GM15510 (cell line): ENCODE measurements around the gene LNP1.
A peak's percentile ranks its signal among the peaks of the same experiment; 100 is the strongest.

Experiments used
- POLR2A ChIP-seq: IDR thresholded peaks from 3 replicates; pipeline ENCODE4 v1.6.1; 2011; ENCODE audit warnings: borderline replicate concordance; ENCODE audit not compliant: insufficient read length; ENCODE audit errors: extremely low read depth

The LNP1 gene

DNA sequence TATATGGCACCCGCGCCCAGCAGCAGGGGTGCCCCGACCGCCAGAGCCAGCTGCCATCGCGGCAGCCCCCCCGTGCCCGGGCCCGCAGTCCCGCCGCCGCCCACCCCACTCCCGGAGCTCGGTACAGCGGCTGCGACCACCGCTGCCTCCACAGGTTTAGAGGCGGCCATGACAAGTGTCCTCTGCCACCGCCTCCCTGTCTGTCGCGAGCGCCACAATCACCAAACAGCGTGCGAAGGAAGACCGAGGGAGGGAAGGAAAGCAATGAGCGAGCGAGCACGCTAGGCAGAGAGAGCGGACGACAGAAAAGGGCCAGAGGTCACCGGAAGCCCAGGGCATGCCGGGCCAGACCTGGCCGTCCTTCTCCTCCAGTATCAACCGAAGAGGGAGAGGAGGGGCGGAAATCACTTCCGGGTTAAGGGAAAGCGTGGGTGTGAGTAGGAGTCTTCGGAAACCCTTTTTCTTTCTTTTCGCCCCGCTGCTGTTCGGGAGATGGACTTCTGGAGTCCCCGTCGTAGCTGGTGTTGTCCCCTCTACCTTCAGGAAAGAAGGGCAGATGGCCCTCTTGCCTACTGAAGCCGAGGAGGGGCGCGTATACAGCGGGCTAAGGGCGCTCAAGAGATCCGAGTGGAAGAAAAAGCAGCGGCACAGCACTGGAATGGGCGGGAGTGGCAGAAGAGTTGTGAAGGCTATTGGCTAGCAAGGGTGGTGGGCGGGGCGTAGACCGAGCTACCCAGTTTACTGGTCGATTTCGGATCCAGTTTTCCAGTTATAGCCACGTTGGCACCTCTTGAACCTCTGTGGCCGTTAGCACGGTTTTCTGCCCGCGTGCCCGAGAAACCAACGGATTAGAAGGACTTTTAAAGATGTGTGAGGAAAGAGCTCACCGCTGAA lies at the start of gene LNP1, which contains the start of gene TOMM70:
TSS of gene LNP1 (plus strand) at position 760 of the 894 bp plus-strand sequence. CDS start 28,191 bp downstream, outside the sequence.
TSS of gene TOMM70 (minus strand) at position 310 of the 894 bp plus-strand sequence. CDS start at position 170, 140 bp downstream.
- peak; percentile 85 for TF ChIP-seq POLR2A

- TF ChIP-seq POLR2A, result no peak
These were observed 48.8 kb upstream of the LNP1 start for GRCh38 chr3:100352296-100353231.

GRCh38 chr3:100354850-100355249 lies 46.5 kb upstream of the LNP1 start:
- TF ChIP-seq POLR2A, result no peak

DNA sequence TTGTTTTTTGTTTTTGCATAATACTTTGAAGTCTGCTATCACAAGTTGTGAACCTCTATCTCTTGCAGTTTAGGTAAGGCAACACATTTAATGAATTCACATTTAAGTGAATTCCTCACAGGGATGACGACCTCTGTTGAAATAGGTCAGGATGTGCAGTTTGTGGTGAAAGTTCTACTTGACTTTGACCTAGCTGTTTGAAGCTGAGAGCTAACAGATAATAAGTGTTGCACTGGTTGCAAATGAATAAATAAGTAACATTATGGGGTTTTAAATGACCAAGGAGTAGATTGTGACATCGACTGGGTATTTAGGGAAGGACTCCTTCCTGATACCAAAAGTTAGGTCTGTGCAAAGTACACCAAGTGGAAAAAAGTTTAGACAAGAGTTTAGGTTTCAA lies 42.9 kb upstream of the LNP1 start:
- no peak for TF ChIP-seq POLR2A

DNA sequence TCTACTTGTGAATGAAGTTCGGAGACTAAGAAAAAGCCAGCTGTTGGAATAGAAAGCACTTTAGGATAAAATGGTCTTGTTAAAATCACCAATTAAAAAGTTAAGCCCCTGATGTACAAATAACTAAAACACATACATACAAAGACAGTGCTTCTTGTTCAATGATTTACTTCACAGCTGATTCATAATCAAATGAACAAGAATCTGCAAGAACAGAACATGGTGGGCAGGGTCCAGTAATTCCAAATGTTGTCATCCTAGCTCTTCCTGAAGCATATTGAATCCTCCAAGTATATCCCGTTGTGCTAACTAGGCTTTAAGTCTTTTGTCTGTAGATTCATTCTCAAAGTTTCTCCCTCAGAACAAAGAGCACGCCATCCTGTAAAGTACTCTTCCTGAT lies 42.3 kb upstream of the LNP1 start:
- TF ChIP-seq POLR2A, result no peak

- TF ChIP-seq POLR2A, result no peak
These were observed 40.4 kb upstream of the LNP1 start for GRCh38 chr3:100360757-100361496.

DNA sequence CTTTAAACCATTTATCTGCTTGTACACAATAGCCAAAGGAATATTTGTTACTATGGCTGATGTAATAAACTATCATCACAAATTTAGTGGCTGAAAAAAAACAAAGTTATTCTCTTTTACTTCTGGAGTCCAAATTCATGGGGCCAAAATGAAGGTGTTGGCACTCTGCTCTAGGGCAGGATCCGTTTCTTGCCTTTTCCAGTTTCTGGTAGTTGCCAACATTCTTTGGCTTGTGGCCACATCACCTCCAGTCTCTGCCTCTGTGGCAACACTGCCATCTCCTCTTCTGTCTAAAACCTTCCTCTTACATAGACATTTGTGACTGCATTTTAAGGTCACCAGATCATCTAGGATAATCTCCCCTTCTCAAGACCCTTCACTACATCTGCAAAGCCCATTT lies 39.4 kb upstream of the LNP1 start:
- TF ChIP-seq POLR2A, result no peak

DNA sequence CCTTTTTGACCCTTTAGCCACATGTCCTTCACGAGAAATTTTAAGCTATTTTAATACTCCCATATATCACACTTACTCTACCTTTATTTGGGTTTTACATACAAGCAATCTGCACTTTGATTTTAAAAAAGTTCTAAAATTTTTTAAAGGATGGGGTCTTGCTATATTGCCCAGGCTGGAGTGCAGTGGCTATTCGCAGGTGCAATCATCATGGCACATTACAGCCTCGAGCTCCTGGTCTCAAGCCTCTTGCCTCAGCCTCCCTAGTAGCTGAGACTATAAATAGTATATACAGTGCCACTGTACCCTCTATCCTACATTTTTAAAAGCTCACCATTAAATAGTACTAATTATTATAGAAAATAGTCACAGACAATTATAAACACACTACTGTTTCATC lies 36.9 kb upstream of the LNP1 start:
- no peak for TF ChIP-seq POLR2A

DNA sequence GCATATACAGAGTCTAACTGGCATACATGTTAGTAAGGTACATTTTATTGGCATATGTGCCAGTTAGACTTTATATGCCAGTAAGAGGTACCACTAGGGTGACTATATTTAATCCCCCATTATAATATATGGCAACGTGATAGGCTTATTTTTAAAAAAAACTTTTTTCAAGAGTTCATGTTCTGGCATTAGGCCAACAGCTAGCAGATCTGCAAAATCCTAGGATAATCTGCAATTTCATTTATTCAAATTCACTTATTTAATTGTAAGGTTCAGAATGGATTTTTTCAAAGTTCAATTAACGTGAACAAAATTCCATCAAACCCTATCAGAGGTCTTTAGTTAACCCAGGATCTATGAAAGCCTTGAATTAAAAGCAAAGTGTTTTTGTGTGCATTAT lies 34.9 kb upstream of the LNP1 start:
- no peak for TF ChIP-seq POLR2A

DNA sequence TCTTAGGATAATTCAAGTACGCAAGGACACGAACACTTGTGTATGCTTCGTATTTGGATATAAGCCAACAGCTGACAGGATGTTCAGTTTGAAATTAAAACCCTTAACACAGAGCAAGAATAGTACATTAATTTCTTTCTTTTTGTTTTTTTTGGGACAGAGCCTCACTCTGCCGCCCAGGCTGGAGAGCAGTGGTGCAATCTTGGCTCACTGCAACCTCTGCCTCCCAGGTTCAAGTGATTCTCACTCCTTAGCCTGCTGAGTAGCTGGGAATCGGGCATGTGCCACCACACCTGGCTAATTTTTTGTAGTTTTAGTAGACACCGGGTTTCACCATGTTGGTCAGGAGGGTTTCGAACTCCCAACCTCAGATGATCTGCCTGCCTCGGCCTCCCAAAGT lies 32.9 kb upstream of the LNP1 start:
- TF ChIP-seq POLR2A, result no peak

DNA sequence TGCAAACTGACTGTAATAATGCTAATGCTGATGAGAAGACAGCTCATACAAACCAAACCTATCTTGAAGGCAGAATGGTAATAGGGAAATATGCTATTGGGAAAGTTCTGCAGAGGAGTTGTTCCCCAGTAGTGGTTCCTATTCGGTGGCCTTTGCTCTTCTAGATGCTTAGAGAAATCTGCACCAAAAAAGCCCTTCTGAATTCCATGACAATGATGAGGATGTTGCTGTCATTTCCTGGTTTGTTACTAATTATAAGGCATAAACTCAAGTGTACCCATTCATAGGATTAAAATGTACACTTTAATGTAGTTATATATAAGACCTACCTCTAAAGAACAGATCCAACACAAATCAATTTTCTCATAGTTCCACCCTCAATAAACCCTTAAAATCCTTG lies 30.6 kb upstream of the LNP1 start:
- no peak for TF ChIP-seq POLR2A

GRCh38 chr3:100374521-100374920 lies 26.8 kb upstream of the LNP1 start:
- TF ChIP-seq POLR2A, result no peak

DNA sequence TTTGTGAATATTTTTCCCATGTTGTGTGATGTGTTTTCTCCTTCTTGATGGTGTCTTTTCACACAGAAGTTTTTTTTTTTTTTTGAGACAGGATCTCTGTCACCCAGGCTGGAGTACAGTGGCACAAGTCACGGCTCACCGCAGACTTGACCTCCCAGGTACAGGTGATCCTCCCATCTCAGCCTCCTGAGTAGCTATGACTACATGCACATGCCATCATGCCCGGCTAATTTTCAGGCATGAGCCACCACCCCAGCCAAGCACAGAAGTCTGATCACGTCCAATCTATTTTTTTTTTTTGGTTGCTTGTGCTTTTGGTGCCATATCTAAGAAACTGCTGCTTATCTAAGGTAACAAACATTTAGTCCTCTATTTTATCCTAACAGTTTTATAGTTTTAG lies 25.0 kb upstream of the LNP1 start:
- no peak for TF ChIP-seq POLR2A

DNA sequence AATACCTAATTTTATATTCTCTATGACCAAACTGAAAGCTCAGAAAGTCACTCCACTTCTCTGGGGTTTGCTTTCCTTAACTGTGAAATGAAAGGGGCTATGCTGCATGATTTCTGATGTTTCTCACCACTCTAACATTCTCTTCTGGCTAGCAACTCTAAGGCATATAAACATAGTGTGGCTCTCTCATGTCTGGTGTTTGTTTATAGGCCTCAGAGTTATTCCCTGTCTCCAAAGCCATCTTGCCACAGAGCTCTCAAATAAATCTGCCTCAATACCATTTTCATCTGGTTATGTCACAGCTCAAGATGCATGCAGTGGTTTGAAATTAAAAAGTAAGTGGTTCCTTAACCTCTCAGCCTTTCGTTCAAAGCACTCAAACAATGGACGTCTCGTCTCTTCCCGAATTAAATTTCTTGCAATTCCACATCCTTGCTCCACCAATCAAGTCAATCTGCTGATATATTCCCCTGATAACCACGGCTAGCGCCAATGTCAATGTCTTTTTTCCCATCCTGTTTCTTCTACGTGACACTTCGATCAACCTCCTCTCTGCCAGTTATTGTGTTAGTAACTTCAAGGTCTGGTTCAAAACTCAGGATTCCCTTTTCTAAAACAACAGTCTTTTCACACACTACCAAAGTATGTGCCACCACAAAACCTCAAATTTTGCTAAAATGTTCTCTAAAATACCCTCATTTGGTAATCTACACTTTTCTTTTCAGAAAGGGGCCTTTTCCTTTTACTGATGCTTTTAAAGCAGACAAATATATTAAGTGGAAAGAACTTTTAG lies 16.4 kb upstream of the LNP1 start:
- no peak for TF ChIP-seq POLR2A
